Measurements from ENCODE around the gene TAS1R3.

The TAS1R3 gene

GRCh38 chr1:1318777-1319645 is 12.1 kb upstream of the TAS1R3 start:
- peaks cover 76% of the 10 kb centered on the region for H3K36me3 ChIP-seq (ENCODE audit: control insufficient read depth, insufficient read depth, low read length)
- no peaks in the 10 kb centered on the region for H3K9me3 ChIP-seq (ENCODE audit: control insufficient read depth, low read length)
- no peak overlapping the region for H3K4me3 ChIP-seq (ENCODE audit: extremely low read depth, insufficient read depth, low read length, poor library complexity, severe bottlenecking)
- WGBS, 2 experiments (ENCODE audit: insufficient coverage in 2 of 2), result 93 to 94% methylated on average over 27 to 32 of the region's 36 CpGs
- H3K4me1 ChIP-seq (ENCODE audit: control insufficient read depth, insufficient read depth, low read length, poor library complexity, severe bottlenecking), result peaks cover 20% of the 10 kb centered on the region
- H3K27ac ChIP-seq (ENCODE audit: low read depth, low read length, severe bottlenecking), result no peak overlapping the region

DNA sequence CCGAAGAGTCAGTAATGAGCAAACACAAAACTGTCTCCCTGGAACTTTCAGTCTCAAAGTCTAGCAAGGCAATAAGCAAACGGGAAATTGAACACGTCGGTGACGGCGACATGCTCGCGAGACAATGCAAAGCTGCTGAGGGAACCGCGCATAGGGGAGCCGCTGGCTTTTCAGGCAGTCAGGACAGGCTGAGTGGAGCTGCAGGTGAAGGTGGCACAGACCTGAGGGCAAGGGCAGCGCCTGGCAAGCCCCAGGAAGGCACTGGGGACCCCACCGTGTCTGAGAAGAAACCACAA is 11.5 kb upstream of the TAS1R3 start:
- Histone ChIP-seq H3K27ac (ENCODE audit: low read depth, low read length, severe bottlenecking) (no peak overlapping the region), H3K4me3 (ENCODE audit: extremely low read depth, insufficient read depth, low read length, poor library complexity, severe bottlenecking) (no peak overlapping the region), H3K9me3 (ENCODE audit: control insufficient read depth, low read length) (no peaks in the 10 kb centered on the region), H3K36me3 (ENCODE audit: control insufficient read depth, insufficient read depth, low read length) (peaks cover 71% of the 10 kb centered on the region), H3K4me1 (ENCODE audit: control insufficient read depth, insufficient read depth, low read length, poor library complexity, severe bottlenecking) (peaks cover 20% of the 10 kb centered on the region)
- WGBS, 2 experiments (ENCODE audit: insufficient coverage in 2 of 2), result 96 to 97% methylated on average over 12 to 13 of the region's 13 CpGs

DNA sequence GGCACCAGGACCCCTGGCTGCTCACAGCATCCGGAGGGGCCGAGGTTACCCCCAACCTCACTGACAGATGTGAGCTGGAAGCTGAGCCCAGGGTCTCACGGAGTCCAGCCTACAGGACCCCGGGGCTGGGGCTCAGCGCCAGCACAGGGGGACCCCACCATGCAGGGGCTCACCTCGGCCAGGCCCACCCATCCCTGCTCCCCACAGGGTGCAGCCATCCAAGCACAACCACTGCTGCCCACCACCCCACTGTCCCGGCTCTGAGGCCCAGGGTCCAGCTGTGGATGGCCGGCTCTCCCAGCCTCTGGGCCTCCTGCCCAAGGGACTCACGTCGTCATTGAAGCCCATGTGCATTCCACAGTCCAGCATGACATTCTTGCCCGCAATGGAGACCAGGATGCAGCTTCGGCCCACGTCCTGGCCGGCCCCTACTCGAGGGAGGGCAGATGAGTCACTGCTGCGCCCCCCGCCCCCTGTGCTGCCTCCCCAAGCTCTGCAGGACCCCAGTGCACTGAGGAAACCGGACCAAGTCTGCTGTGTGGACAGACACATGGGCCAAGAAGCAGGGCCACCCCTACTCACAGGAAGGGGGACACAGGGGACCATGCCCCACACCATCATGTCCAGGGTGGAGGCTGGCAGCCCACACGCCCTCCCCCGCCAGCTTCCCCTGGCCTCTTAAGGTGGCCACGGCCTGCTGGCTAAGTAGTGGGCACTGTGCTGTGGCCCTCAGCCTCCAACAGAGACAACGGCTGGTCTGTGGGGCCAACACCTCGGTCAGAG is 10.2 kb upstream of the TAS1R3 start:
- H3K4me1 ChIP-seq (ENCODE audit: control insufficient read depth, insufficient read depth, low read length, poor library complexity, severe bottlenecking), result peaks cover 23% of the 10 kb centered on the region
- H3K27ac ChIP-seq (ENCODE audit: low read depth, low read length, severe bottlenecking), result no peak overlapping the region
- no peaks in the 10 kb centered on the region for H3K9me3 ChIP-seq (ENCODE audit: control insufficient read depth, low read length)
- peaks cover 68% of the 10 kb centered on the region for H3K36me3 ChIP-seq (ENCODE audit: control insufficient read depth, insufficient read depth, low read length)
- 91 to 92% methylated on average over 19 to 21 of the region's 23 CpGs for WGBS, 2 experiments (ENCODE audit: insufficient coverage in 2 of 2)
- H3K4me3 ChIP-seq (ENCODE audit: extremely low read depth, insufficient read depth, low read length, poor library complexity, severe bottlenecking), result no peak overlapping the region

GRCh38 chr1:1321477-1321876 is 9.6 kb upstream of the TAS1R3 start:
- H3K27ac ChIP-seq (ENCODE audit: low read depth, low read length, severe bottlenecking), result no peak overlapping the region
- H3K4me1 ChIP-seq (ENCODE audit: control insufficient read depth, insufficient read depth, low read length, poor library complexity, severe bottlenecking), result peaks cover 25% of the 10 kb centered on the region
- no peak overlapping the region for H3K4me3 ChIP-seq (ENCODE audit: extremely low read depth, insufficient read depth, low read length, poor library complexity, severe bottlenecking)
- H3K36me3 ChIP-seq (ENCODE audit: control insufficient read depth, insufficient read depth, low read length), result peaks cover 68% of the 10 kb centered on the region
- WGBS, 2 experiments (ENCODE audit: insufficient coverage in 2 of 2), result 92 to 98% methylated on average over 8 of the region's 8 CpGs
- H3K9me3 ChIP-seq (ENCODE audit: control insufficient read depth, low read length), result no peaks in the 10 kb centered on the region

GRCh38 chr1:1322418-1322817 is 8.7 kb upstream of the TAS1R3 start:
- Histone ChIP-seq H3K36me3 (ENCODE audit: control insufficient read depth, insufficient read depth, low read length) (peaks cover 61% of the 10 kb centered on the region), H3K4me1 (ENCODE audit: control insufficient read depth, insufficient read depth, low read length, poor library complexity, severe bottlenecking) (peaks cover 25% of the 10 kb centered on the region), H3K27ac (ENCODE audit: low read depth, low read length, severe bottlenecking) (no peak overlapping the region), H3K4me3 (ENCODE audit: extremely low read depth, insufficient read depth, low read length, poor library complexity, severe bottlenecking) (no peak overlapping the region), H3K9me3 (ENCODE audit: control insufficient read depth, low read length) (no peaks in the 10 kb centered on the region)
- WGBS, 2 experiments (ENCODE audit: insufficient coverage in 2 of 2), result 96 to 98% methylated on average over 4 to 6 of the region's 14 CpGs

DNA sequence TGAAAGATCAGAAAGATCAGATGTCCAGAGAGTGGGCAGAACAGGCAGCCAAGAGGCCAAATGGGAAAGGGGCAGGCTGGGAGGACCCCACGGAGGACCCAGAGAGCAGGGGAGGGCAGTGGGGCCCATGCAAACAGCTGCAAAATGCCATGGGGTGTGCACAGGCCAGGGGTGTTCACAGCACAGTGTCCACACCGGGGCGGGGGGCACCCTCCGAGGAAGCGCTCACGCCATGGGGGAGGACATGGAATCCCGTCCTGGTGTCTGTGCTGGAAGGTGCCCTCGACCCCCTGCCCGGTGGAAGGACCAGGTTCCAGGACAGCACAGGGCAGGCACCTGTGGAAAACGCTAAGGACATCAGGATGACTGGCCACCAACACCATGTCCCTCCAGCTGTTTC is 8.1 kb upstream of the TAS1R3 start:
- Histone ChIP-seq H3K36me3 (ENCODE audit: control insufficient read depth, insufficient read depth, low read length) (peaks cover 55% of the 10 kb centered on the region), H3K27ac (ENCODE audit: low read depth, low read length, severe bottlenecking) (no peak overlapping the region), H3K9me3 (ENCODE audit: control insufficient read depth, low read length) (no peaks in the 10 kb centered on the region), H3K4me3 (ENCODE audit: extremely low read depth, insufficient read depth, low read length, poor library complexity, severe bottlenecking) (no peak overlapping the region), H3K4me1 (ENCODE audit: control insufficient read depth, insufficient read depth, low read length, poor library complexity, severe bottlenecking) (peaks cover 25% of the 10 kb centered on the region)
- 92 to 96% methylated on average over 10 of the region's 10 CpGs for WGBS, 2 experiments (ENCODE audit: insufficient coverage in 2 of 2)

GRCh38 chr1:1324084-1324523 is 7.0 kb upstream of the TAS1R3 start:
- Histone ChIP-seq H3K4me3 (ENCODE audit: extremely low read depth, insufficient read depth, low read length, poor library complexity, severe bottlenecking) (peak overlapping the region; percentile 73), H3K36me3 (ENCODE audit: control insufficient read depth, insufficient read depth, low read length) (peaks cover 46% of the 10 kb centered on the region), H3K27ac (ENCODE audit: low read depth, low read length, severe bottlenecking) (peak overlapping the region; percentile 53), H3K9me3 (ENCODE audit: control insufficient read depth, low read length) (no peaks in the 10 kb centered on the region), H3K4me1 (ENCODE audit: control insufficient read depth, insufficient read depth, low read length, poor library complexity, severe bottlenecking) (peaks cover 24% of the 10 kb centered on the region)
- WGBS, 2 experiments (ENCODE audit: insufficient coverage in 2 of 2), result 0 to 1% methylated on average over 21 to 40 of the region's 41 CpGs

GRCh38 chr1:1324524-1325287 is 6.4 kb upstream of the TAS1R3 start, which contains the start of the genes CPTP and INTS11:
Gene CPTP (plus strand): TSS chr1:1324802. CDS start chr1:1326911, 2,109 bp downstream.
Gene INTS11 (minus strand): TSS chr1:1324660. CDS start chr1:1324608, 52 bp downstream.
- Histone ChIP-seq H3K4me3 (ENCODE audit: extremely low read depth, insufficient read depth, low read length, poor library complexity, severe bottlenecking) (peak within 1 kb of the TSS; percentile 73), H3K36me3 (ENCODE audit: control insufficient read depth, insufficient read depth, low read length) (peaks cover 40% of the 10 kb centered on the region), H3K9me3 (ENCODE audit: control insufficient read depth, low read length) (no peaks in the 10 kb centered on the region), H3K4me1 (ENCODE audit: control insufficient read depth, insufficient read depth, low read length, poor library complexity, severe bottlenecking) (peaks cover 21% of the 10 kb centered on the region), H3K27ac (ENCODE audit: low read depth, low read length, severe bottlenecking) (peak within 1 kb of the TSS; percentile 53)
- 0 to 2% methylated on average over 46 to 53 of the region's 84 CpGs for WGBS, 2 experiments (ENCODE audit: insufficient coverage in 2 of 2)

DNA sequence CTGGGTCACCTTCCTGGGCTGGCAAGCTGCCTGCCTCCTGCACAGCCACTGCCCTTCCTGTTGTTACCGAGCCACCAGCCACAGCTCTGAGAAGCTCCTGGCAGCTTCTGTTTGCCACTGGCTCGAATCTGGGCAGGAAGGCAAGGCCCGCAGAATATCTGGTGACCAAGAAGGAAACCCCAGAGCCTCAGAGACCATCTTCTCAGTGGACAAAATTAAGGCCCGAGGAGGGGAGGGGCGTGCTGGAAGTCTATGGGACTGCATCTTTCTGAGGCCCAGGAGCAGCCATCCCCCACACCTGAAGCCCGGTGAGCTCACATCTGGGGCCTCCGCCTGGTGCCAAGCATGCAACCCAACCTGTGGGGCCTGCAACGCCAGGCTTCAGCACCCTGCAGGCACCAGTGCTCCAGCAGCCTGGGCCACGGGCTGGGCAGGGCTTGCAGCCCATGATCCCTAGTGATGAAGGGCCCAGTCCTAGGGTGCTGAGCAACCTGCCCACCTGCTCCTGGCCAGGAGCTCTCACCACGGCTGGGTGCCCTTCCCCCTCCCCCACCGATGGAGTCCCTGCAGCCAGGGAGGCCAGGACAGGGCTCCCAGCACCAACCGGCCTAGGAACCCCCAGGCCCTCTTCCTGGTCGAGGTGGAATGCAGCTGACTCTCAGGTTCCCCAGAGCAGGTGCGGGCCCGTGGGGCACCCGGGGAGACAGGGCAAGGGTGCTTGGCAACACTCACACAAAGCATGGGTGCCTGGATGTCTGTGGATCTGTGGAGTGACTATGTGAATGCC is 5.6 kb upstream of the TAS1R3 start:
- Histone ChIP-seq H3K9me3 (ENCODE audit: control insufficient read depth, low read length) (no peaks in the 10 kb centered on the region), H3K4me1 (ENCODE audit: control insufficient read depth, insufficient read depth, low read length, poor library complexity, severe bottlenecking) (peaks cover 21% of the 10 kb centered on the region), H3K36me3 (ENCODE audit: control insufficient read depth, insufficient read depth, low read length) (peaks cover 32% of the 10 kb centered on the region), H3K27ac (ENCODE audit: low read depth, low read length, severe bottlenecking) (no peak overlapping the region), H3K4me3 (ENCODE audit: extremely low read depth, insufficient read depth, low read length, poor library complexity, severe bottlenecking) (peak overlapping the region; percentile 73)
- WGBS, 2 experiments (ENCODE audit: insufficient coverage in 2 of 2), result 79% methylated on average over 13 to 15 of the region's 16 CpGs
